CD4-positive, alpha-beta T cell treated with Interleukin-6 for 4 hours (primary cell): ENCODE results near the gene BLMH.
"Not testable (repeated sequence)": the region's sequence is repeated elsewhere in the genome, so short reads cannot be mapped to it uniquely, and the experiment has no call there.

ENCODE experiments used
- DNase-seq: peaks from one replicate; pipeline ENCODE4 v3.0.0-alpha.2; 2020; ENCODE audit warnings: mixed read lengths

Gene BLMH

DNA sequence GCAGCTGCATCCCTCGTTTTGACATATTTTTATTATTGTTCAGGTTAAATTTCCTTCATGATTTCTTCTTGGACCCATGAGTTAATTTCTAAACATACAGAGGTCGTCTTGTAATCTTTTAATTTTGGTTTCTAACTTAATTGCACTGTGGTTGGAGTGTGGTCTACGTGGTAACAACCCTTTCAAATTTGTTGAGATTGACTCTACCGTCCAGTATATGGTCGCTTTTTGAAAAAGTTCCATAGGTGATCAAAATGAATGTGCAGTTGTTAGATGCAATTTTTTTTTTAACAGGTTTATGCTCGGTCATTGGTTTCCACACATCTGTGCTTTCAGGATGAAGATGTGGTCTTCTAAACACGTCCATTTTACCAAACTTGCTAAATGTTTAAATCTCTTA, 45.3 kb downstream of the BLMH start:
- no peak for DNase-seq

DNA sequence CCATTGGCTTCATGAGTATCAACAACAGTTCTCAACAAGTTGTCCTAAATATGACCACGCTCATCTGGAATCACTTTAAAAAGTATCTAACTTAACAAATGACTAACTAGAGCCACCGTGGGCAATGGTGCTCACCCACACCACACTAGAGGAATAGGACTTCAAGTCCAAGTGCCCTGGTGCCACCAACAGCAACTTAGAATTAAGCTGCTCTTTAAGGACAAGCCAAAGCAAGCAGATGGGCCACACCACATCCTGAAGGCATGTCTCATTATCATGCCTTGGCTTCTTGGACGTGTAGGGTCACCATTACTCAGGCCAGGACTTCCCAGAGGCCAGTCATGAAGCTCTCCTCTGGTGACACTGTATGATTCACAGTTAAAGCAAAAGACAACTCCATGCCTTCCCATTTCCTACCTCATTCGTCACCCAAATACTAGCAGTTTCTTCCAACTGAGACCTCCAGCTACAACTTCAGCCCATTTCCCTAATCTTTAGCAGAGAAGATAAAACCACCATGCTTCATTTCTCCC, 46.8 kb downstream of the BLMH start:
- no peak for DNase-seq

- DNase-seq, result no peak
Observed at GRCh38 chr17:30243568-30243967, 48.2 kb downstream of the BLMH start.

- no peak for DNase-seq
Observed at GRCh38 chr17:30243002-30243401, 48.7 kb downstream of the BLMH start.

GRCh38 chr17:30241051-30241450, 50.7 kb downstream of the BLMH start:
- no peak for DNase-seq

GRCh38 chr17:30240177-30240576, 51.6 kb downstream of the BLMH start:
- no peak for DNase-seq

DNA sequence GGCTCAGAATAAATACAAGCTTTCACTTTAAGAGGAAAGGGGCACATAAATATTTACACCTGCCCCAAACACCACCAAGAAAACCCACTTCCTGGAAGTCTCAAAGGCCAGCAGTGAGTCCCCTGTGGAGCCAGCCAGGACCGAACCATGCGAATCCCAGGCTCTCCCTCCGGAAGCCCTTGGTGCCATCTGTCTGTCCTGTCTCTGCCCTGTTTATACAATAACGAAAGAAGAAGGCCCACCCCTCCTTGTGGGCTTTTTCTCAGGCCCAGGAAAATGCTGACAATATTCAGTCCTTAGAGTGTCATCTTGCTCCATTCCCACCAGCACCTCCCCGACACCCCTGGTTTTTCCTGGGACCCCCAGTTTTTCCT, 52.7 kb downstream of the BLMH start:
- no peak for DNase-seq

- DNase-seq, result no peak
Observed at GRCh38 chr17:30238387-30239088, 53.2 kb downstream of the BLMH start.

DNA sequence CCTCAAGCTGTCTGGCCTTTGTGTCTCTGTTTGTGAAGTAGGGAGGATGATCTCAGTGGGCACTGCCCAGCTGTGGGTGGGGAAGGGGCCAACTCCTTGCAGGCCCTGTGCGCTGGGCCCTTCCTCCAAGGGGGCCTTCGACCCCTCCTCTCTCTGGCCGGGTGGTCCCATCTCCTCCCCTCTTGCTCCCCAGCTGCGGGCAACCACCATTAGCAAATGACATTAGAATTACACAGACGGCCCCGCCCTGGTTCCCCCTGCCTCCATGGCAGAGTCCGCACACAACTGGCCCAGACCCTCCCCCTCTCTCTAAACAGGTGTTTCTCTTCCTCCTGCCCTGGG, 53.8 kb downstream of the BLMH start:
- DNase-seq, result no peak

DNA sequence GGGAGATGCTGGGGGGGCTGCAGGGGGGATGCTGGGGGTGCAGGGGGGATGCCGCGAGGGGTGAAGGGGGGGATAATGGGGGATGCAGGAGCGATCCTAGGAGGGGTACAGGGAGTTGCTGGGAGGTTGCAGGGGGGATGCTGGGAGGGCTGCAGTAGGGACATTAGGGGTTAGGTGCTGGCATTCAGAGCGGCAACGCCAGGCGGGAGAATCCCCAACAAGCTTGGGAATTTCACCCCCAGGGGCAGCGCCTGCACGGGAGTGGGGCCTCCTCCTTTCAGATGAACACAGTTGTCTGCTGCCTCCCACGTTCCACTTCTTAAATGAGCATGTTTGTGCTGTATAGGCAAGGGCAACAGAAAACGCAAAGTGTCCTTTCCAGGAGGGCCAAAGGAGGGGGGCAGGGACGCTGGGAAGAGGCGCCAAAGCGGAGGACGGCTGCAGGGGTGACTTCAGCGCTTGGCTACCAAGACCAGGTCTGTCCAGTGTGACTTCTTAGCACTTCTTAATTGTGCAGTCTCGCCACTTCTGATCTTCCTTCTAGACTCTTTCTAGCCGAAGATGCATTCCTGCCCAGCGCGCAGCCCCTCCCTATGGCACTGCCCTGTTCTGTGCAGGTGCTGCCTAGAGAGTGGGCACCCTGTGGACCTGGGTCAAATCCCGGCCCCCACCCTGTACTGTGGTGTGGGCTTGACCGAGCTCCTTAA, 54.3 kb downstream of the BLMH start:
- DNase-seq, result no peak

GRCh38 chr17:30236766-30237165, 55.0 kb downstream of the BLMH start:
- DNase-seq, result no peak

DNA sequence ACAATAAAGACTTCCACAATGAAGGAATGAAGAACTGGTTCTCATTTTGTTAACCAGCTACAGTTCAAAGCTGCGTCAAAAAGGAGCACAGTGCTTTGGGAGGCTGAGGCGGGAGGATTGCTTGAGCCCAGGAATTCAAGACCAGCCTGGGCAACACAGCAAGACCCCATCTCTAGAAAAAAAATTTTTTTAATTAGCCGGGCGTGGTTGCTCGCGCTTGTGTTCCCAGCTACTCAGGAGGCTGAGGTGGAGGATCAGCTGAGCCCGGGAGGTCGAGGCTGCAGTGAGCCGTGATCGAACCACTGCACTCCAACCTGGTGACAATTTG, 55.5 kb downstream of the BLMH start:
- DNase-seq, result no peak

DNA sequence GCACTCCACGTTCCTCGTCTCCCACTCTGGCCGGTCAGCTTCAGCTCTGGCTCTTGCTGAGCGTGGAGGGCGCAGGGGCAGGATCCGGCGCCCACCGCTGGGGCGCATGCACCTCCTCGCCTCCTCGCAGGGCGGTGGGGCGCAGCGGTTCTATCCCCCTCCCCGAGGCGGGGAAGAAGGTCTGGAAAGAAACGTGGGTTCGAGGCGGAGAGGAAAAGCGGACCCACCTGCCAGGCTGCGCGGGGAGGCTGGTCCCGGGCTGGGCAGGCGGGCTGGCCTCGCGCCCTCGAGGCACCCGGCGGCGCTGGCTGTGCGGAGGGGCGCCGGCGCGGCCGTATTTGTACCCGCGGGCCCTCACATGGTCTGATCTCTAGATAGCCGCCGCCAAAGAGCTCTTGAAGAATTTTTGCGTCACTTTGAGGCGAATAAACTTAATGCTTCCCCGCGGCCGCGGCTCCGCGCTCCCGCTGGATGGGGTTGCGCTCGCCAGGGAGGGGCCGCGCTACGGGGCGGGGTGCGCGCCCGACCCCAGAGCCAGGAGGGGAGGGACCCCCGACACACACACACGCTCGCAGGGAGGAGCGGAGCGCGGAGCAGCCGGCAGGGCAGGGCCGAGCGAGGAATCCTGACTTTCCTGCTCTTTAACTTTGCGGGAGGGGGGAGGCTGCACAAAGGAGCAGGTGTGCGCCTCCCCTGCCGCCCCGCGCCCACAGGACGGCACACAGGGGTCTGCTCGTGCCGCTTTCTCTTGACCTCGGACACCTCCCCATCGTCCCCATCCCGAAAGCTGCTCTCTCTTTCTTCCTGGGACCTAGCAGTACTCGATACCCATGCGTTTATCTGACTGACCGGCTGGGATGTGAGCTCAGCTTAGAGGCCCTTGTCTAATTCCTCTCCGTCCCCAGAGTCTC, 56.1 kb downstream of the BLMH start, which contains the start of gene SLC6A4:
SLC6A4 (minus strand) TSS at position 312 of the 911 bp plus-strand sequence. CDS start 13,739 bp downstream, outside the sequence.
- DNase-seq, result no peak

DNA sequence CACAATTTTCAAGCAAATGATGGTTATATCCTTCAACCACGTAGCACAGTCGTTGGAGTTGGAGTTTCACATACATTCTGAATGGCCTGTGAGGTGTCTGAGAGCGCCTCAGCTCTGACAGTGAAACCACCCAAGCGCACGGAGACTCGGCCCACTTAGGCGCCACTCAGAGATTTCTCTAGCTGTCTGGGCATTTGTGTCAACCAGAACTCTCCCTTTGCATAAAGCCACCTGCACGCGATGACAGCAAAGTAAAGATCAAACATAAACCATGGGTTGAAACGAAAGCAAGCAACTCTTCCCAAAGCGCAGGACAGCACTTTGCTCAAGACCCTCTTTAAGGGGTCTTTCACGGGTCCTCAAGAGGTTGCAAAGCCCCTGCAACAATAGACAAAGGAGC, 56.8 kb downstream of the BLMH start:
- no peak for DNase-seq

DNA sequence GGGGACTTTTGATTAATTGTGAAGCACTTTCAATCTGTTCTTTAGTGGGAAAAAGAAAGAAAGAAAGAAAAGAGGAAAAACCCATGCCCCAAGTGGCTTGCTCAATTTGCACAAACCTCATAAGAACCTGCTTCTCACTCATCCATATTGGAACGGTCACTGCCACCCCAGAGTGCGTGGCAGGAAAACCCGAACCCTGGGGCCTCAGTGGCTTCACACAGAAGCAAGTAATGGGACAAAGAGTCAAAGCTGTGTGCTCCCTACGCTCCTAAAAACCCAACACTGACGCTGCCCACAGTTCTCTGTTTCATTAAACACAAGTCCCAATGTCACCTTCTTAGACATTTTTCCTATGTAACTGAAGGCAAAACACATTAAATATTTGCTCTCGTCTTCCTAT, 57.4 kb downstream of the BLMH start:
- no peak for DNase-seq

GRCh38 chr17:30232824-30233427, 58.8 kb downstream of the BLMH start:
- no peak for DNase-seq

- no peak for DNase-seq
Observed at GRCh38 chr17:30232015-30232823, 59.5 kb downstream of the BLMH start.

- DNase-seq, result no peak
Observed at GRCh38 chr17:30230596-30231125, 61.1 kb downstream of the BLMH start.

GRCh38 chr17:30230009-30230408, 61.7 kb downstream of the BLMH start:
- DNase-seq, result not testable (repeated sequence)

- no peak for DNase-seq
Observed at GRCh38 chr17:30229012-30229411, 62.7 kb downstream of the BLMH start.

DNA sequence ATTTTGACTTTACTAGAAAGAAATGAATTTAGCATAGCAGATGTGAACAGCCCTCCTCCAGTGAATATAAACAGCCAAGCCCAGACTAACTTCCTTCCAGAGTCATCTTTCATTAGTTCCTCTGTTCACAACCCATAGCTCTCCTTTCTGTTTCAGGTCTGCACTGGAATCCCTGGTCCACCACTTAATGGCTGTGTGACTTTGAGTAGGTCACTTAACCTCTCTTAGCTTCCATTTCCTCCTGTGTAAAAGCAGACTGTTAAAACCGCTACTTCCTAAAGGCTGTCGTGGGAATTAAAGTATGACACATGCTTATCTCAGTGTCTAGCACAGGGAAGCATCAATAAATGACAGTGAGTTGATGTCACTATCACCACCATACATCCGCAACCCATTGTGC, 63.7 kb downstream of the BLMH start:
- DNase-seq, result no peak

- no peak for DNase-seq
Observed at GRCh38 chr17:30226878-30227277, 64.9 kb downstream of the BLMH start.
